Stimulated activated CD4-positive, alpha-beta T cell treated with anti-CD3 and anti-CD28 coated beads, Interleukin-4, amount 100 ng/mL, for 24 hours (primary cell): ENCODE measurements around the gene MAN2A2.
A peak's percentile ranks its signal among the peaks of the same experiment; 100 is the strongest.

ENCODE experiments used
- DNase-seq: peaks from one replicate; pipeline ENCODE4 v3.0.0-alpha.2; 2020

Gene MAN2A2

DNA sequence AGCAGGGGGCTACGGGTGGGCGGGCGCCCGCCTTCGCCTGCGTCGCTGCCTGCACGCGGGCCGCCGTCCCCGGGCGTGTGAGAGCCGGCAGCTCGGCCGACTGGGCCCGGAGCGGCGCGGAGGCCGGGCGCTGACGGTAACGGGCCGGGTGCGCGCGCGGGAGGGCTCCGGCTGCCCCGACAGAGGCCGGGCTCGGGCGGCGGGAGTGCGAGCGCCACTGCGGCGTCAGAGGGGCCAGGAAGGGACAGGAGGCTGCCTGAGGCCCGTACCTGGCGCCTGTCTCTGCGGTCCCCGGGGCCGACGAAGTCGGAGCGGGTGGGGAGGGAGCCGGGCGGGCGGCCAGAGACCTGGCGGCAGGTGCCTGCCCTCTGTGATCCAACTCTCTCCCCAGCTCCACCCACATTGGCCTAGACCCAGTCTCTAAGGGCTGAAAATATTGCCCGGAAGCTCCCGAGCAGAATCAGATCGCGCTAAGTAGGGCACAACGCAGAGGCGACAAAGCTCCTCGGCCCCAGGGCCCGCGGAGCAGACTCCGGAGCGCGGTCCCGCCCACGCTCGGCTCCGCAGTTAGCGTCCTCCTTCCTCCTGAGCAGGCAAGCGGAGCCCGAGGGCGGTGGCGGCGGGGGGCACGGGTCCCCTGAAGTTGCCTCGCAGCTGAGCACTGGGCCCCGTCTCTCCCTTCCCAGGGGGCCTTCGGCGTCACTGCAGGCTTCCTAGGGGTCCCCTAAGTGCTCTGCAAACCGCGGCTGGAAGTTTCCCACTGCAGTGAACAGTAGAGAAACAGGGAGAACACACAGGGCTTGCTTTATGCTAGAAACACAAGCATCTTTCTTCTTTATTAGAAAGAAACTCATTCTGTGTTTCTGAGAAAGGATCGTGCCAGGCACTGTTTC lies at the start of gene MAN2A2:
Gene MAN2A2, plus strand, starts transcription at position 463 of the 893 bp plus-strand sequence. CDS start 906 bp downstream, outside the sequence.
- peak; percentile 82 for DNase-seq

- DNase-seq: no peak
Measured at GRCh38 chr15:90855139-90855538, 48.0 kb upstream of the MAN2A2 start.

- no peak for DNase-seq
Measured at GRCh38 chr15:90857337-90857736, 45.8 kb upstream of the MAN2A2 start.

DNA sequence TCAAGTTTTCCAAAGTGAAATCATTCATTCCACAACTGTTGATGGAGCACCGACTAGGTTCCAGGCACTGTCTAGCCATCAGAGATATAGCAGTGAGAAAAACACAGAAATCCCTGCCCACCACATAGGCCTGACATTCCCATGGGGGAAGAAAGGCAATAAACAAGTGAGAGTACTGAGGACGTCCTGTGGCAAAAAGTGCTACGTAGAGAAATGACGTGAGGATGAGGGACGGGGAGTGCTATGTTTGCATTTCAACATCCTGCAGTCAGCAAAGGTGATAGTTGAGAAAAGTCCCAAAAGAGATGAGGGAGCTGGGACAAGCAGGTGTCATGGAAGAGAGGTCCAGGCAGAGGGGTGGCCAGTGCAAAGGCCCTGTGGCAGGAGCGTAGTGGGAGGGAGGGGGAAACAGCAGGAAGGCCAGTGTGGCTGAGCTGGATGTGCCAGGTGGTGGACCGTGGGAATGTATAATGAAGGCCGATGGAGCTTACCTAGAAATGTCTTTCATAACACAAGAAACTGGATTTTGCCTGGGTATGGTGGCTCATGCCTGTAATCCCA lies 45.1 kb upstream of the MAN2A2 start:
- no peak for DNase-seq

GRCh38 chr15:90859234-90860131 lies 43.6 kb upstream of the MAN2A2 start:
- no peak for DNase-seq

- DNase-seq: no peak
Measured at GRCh38 chr15:90860450-90860849, 42.7 kb upstream of the MAN2A2 start.

DNA sequence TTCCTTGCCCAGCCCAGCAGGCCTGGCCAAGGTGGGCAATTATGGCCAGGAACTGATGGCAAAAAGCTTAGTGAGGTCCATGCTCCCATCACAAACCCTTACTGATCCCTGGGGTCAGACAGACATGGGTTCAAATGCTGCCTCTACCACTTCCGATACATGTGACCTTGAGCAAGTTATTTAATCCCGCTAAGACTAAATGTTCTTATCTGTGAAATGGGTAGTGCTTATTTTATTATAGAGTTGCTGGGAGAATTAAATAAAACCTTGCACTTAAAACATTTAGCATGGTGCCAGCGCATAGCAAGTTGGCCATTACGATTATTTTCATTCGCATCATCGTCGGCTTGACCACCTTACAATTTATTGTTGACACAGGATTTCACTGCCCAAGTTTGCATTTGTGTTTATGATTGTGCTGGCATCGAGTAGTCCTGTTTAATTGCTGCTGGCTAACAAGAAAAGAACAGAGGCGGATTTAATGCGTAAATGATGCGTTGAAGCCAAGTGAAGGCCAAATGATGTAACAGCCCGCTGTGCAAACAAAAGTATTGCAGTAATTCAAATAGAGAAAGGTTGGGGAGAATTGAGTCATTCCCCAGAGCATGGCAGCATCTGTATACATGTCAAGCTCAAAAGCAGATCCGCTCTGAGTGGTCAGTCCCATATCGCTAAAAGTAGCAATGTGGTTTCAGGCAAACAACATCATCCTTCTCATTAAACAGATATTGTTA lies 42.0 kb upstream of the MAN2A2 start:
- no peak for DNase-seq

DNA sequence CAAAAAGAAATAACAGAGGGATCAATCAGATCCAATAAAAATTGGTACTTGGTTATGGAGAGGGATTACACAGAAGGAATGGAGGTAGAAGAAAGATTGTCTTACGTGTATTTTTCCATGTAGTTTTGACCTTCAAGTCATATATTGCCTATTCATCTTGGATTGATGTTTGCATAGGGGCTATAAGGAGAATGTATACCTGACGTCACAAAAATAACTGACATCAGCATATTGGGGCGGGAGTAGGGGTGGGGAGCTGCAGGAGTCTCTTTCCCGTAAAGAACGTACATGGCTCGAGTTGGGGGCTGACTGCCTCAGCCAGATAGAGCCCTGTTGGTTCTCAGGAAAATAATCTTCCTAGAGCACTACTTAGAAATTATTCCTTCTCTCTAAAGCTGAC lies 40.6 kb upstream of the MAN2A2 start:
- no peak for DNase-seq

GRCh38 chr15:90862964-90863778 lies 39.9 kb upstream of the MAN2A2 start:
- no peak for DNase-seq

DNA sequence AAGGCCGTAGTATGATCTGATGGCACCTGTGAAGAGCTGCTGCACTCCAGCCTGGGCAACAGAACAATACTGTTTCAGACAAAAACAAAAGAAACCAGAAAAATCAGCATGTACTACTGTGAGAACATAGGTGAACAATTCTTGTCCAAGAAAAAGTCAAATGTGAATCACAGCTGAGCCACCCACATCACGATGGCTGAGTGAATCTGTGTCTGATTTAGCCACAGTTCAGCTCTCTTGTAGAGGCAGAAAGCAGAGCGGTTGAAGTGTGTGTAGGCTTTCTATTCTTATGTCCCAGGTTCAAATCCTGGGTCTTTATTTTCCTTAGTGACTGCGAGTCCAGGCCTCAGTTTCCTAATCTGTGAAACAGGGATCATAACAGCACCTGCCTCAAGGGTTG lies 39.1 kb upstream of the MAN2A2 start:
- DNase-seq: no peak

DNA sequence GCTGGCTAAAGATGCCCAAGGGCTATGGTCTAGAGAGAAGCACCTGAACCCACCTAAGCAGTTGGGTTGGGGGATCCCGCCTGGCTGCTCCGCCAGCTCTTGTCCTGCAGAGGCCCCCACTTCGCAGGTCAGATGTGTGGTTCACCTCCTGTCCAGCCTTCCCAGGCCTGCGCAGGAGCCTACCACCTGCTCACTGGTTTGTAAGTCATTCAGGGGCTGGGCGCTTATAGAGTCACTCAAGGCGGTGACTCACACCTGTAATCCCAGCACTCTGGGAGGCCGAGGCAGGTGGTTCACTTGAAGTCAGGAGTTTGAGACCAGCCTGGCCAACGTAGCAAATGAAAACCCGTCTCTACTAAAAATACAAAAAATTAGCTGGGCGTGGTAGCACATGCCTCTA lies 38.6 kb upstream of the MAN2A2 start:
- no peak for DNase-seq

DNA sequence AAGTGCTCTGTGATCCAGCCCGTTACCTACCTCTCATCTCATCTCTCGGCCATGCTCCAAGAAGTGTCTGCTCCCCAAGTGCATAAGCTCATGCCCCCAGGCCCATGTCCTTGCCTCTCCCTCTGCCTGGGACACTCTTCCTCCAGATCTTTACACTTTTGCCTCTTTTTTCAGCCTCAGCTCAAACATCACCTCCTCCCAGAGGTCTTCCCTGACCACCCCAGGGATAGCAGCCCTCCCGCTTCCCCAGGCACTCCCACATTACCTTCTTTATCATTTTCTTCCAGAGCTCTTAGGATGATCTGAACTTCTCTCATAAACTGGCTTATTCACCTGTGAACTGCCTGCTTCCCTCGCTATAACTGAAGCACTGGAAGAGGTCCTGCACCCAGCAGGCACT lies 37.4 kb upstream of the MAN2A2 start:
- DNase-seq: no peak

DNA sequence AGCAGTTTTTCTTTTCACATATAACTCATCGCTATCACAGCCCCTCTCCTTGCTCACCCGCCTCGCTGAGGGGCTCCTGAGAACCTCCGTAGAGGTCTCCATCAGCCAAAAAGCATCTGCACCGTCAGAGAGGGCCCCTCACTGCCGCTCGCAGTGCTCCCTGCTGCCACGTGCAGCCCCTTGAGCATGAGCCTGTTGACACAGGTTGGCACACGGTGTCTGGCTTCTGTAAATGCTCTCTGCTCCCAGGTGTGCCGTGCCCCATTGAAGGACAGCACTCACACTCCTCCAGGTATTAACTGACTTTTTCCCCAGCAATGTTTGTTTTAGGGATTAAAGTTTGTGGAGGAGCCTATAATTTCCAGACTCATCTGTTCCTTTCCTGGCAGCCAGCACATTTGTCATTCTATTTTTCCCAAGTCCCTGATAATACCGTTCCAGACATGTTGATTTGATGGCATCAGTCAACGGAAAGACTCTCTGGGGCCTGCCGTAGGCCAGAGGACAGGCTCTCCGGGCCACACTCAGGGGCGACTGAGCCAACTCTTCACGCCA lies 36.9 kb upstream of the MAN2A2 start:
- no peak for DNase-seq

DNA sequence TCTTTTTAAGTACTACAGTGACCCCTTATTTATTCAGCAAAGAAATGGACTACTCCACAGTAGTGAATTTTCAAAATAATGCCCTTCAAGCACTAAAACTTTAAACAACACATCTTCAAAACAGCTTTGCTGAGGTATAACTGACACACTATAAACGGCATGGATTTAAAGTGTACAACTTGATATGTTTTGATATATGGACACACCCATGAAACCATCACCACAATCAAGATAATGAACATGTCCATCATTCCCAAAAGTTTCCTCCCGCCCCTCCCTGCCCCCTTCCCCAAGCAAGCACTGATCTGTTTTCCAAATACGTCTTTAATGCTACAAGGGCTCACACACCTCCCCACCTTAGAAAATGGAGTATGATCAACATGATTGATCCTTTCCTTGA lies 36.3 kb upstream of the MAN2A2 start:
- DNase-seq: no peak

GRCh38 chr15:90868261-90868689 lies 34.8 kb upstream of the MAN2A2 start, which contains the start of gene FURIN:
Gene FURIN, plus strand, starts transcription at chr15:90868588. Its CDS starts 7,153 bp downstream, at chr15:90875741.
- DNase-seq: no peak

DNA sequence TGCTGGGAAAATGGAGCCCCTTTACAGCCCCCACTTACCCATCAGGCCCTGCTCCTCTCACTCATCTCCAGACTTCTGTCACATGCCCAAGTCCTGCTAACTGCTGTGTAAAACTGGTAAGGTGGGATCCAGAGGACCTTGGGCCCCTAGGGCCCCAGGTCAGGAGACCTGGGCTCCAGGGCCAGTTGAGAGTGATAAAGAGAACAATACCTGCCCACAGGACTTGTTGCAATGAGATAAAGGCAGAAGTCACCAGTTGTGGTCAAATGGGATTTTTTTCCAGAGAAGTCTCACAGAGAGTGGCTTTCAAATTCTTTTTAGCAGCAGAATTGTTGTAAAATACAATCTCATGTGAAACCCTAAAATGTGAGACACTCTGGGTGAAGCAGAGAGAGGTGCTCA lies 34.0 kb upstream of the MAN2A2 start:
- no peak for DNase-seq

- DNase-seq: peak; percentile 54
Measured at GRCh38 chr15:90869601-90870353, 33.3 kb upstream of the MAN2A2 start.

GRCh38 chr15:90870354-90871138 lies 32.6 kb upstream of the MAN2A2 start:
- no peak for DNase-seq

DNA sequence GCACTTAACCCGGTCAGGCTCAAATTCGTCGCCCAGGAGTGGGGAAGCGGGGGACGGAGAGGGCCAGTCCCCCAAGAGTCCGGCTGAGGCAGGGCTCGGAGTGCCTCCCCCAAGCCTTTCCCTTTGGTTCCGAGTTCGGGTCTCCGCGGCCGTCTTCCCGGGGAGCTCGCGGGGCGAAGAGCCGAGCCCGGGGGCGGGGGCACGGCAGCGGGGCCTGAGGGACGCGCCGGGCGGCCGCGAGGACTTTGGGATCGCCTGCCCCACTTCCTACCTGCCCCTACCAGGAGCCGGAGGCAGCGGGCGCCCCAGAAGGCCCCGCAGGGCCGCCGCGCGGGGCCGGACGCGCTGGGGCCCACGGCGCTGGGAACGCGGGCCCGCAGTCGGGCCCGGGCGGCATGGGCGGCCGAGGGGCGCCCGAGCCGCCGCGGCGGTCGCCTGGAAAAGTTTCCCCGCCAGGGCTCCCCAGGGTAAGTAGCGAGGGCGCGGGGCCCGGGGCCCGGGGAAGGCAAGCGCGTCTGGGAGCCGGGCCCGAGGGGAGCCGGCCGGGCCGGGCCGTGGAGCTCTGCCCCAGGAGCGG lies 31.9 kb upstream of the MAN2A2 start:
- no peak for DNase-seq
